Measurements from ENCODE around the gene RDH12. TPM values are rescaled to one million over a fixed set of nuclear protein-coding genes. Genes with fewer than 3 reads are reported as not detected.

The RDH12 gene
- polyA plus RNA-seq, 1 experiment: not detected

DNA sequence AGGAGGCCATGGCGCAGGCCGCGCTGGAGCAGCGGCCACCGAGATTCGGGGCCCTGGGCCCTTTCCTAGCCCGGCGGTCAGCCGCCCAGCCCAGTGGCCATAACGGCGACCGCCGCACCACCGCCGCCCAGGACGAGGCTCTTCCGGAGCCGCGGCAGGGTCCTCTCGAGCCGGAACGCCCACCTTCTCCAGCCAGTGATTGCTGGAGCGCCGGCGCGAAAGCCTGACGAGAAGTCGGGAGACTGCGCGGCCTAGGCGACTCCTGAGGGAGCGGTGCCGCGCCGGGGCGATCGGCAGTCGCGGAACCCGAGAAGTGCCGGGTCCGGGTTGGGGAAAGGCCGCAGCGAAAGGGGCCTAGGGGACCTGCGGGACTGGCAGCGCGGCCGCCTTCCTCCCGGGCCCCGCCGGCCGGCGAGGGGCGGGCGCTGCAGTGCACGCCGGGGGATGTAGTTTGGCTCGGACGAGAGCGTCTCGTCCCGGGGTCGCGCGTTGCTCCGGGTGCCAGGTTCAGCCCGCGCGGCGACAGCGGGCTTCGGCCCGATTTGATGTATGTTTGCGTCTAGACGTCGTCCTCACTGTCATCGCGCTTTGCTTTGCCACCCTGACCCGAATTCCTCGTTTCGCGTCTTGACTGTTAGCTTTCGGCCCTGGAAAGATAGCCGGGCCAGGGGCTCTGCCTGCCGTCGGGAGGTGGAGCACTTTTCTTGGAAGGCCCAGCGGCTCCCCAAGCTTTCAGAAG is 27.0 kb upstream of the RDH12 start, which contains the start of gene VTI1B:
VTI1B (minus strand) TSS at position 153 of the 739 bp plus-strand sequence; CDS start at position 10, 143 bp downstream.
- H3K9me3 ChIP-seq (ENCODE audit: control insufficient read depth, insufficient read depth, low read length): no peaks in the 10 kb centered on the region
- TF ChIP-seq, protein P1, sequence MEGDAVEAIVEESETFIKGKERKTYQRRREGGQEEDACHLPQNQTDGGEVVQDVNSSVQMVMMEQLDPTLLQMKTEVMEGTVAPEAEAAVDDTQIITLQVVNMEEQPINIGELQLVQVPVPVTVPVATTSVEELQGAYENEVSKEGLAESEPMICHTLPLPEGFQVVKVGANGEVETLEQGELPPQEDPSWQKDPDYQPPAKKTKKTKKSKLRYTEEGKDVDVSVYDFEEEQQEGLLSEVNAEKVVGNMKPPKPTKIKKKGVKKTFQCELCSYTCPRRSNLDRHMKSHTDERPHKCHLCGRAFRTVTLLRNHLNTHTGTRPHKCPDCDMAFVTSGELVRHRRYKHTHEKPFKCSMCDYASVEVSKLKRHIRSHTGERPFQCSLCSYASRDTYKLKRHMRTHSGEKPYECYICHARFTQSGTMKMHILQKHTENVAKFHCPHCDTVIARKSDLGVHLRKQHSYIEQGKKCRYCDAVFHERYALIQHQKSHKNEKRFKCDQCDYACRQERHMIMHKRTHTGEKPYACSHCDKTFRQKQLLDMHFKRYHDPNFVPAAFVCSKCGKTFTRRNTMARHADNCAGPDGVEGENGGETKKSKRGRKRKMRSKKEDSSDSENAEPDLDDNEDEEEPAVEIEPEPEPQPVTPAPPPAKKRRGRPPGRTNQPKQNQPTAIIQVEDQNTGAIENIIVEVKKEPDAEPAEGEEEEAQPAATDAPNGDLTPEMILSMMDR (IDR thresholded peaks at IDR 0.05; ENCODE audit: low read depth, low read length): peak; percentile 42
- CTCF ChIA-PET: interaction anchor here (0.7 to 3.1 kb wide), 8 partner anchors 8 to 247 kb away, joined by 3 to 13 read pairs (median 5); partner anchors contain the start of gene RDH11

DNA sequence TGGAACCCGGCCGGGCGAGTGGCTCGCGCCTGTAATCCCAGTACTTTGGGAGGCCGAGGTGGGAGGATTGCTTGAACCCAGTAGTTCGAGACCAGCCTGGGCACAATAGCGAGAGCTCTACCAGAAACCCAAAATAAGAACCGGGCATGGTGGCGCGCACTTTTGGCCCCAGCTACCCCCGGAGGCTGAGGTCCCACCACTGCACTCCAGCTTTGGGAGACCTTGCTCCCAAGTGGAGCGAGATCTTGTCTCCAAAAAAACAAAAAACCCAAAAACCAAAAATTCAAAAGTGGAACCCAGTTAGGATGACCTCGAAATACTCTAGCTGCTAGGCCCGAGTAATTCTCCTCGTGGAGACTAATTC is 26.5 kb upstream of the RDH12 start:
- Histone ChIP-seq H3K27ac (ENCODE audit: low read depth, low read length) (peak overlapping the region; percentile 96), H3K9me3 (ENCODE audit: control insufficient read depth, insufficient read depth, low read length) (no peaks in the 10 kb centered on the region), H3K27me3 (ENCODE audit: control insufficient read depth, insufficient read depth, low read length) (no peaks in the 10 kb centered on the region), H3K4me3 (ENCODE audit: low read depth, low read length) (peak overlapping the region; percentile 86)
- TF ChIP-seq, protein P1 (IDR thresholded peaks at IDR 0.05; ENCODE audit: low read depth, low read length): no peak
- DNase-seq (ENCODE audit: low read depth, low spot score): no peak
- POLR2A ChIA-PET: interaction anchor here (0.8 to 1.3 kb wide), 4 partner anchors 15 to 75 kb away, joined by 3 to 10 read pairs (median 4); partner anchors contain the start of genes PIGH and RDH11
- CTCF ChIA-PET: interaction anchor here (0.7 to 2.6 kb wide), 5 partner anchors 8 to 71 kb away, joined by 3 to 11 read pairs (median 4); partner anchors contain the start of gene RDH11

More for the DNA sequence above, 27.0 kb upstream of the RDH12 start, which contains the start of gene VTI1B:
- Histone ChIP-seq H3K27me3 (ENCODE audit: control insufficient read depth, insufficient read depth, low read length) (no peaks in the 10 kb centered on the region), H3K27ac (ENCODE audit: low read depth, low read length) (peak within 1 kb of the TSS; percentile 96), H3K4me3 (ENCODE audit: low read depth, low read length) (peak within 1 kb of the TSS; percentile 86)
- POLR2A ChIA-PET: interaction anchor here (0.8 to 1.3 kb wide), 6 partner anchors 15 to 75 kb away, joined by 3 to 10 read pairs (median 4); partner anchors contain the start of genes PIGH and RDH11
- no peak for DNase-seq (ENCODE audit: low read depth, low spot score)

DNA sequence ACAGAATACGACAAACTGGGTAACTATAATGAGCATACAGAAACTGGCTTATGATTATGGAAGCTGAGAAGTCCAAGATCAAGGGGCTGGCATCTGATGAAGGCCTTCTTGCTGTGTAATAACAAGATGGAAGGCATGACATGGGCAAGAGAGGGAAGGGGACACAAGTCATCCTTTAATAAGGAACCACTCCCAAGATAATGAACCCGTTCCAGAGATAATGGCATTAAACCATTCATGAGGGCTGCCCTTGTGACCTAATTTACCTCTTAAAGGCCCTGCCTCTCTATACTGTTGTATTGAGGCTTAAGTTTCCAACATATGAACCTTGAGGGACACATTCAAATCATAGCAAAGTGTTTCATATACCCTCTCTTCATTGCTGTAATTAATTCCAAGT is 22.7 kb upstream of the RDH12 start:
- Histone ChIP-seq H3K9me3 (ENCODE audit: control insufficient read depth, insufficient read depth, low read length) (no peaks in the 10 kb centered on the region), H3K27ac (ENCODE audit: low read depth, low read length) (no peak overlapping the region), H3K4me3 (ENCODE audit: low read depth, low read length) (no peak overlapping the region), H3K27me3 (ENCODE audit: control insufficient read depth, insufficient read depth, low read length) (no peaks in the 10 kb centered on the region)
- TF ChIP-seq, protein P1 (IDR thresholded peaks at IDR 0.05; ENCODE audit: low read depth, low read length): no peak
- ChIA-PET CTCF (interaction anchor here (1.8 kb wide), 1 partner anchor 12 kb away, joined by 6 read pairs; no protein-coding TSS in a partner anchor), POLR2A (no interaction called here)
- DNase-seq (ENCODE audit: low read depth, low spot score): no peak

DNA sequence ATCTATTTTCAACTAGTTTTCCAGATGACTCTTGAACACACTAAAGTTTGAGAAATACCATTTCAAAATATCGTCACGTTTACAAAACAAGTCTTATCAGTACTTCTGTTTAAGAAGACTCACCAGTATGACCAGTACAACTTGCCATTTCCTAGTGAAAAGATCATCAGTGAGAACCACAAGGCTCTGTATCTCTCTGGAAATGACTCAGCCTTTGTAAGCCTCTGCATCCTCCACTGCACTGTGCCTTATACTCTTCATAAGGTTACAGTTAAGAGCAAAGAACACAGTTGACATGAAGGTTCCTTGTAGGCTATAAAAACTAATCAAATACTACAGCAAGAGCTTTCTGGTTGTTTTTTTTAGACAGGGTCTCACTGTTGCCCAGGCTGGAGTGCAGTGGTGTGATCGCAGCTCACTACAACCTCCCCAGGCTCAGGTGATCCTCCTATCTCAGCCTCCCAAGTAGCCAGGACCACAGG is 21.5 kb upstream of the RDH12 start:
- ChIA-PET POLR2A (interaction anchor here (1.7 kb wide), 1 partner anchor 15 kb away, joined by 7 read pairs; the partner anchor contains the start of gene RDH11), CTCF (interaction anchor here (1.8 to 3.8 kb wide), 2 partner anchors 13 to 24 kb away, joined by 6 to 16 read pairs; no protein-coding TSS in a partner anchor)
- Histone ChIP-seq H3K4me3 (ENCODE audit: low read depth, low read length) (no peak overlapping the region), H3K27me3 (ENCODE audit: control insufficient read depth, insufficient read depth, low read length) (no peaks in the 10 kb centered on the region), H3K9me3 (ENCODE audit: control insufficient read depth, insufficient read depth, low read length) (no peaks in the 10 kb centered on the region), H3K27ac (ENCODE audit: low read depth, low read length) (peak overlapping the region; percentile 73)
- TF ChIP-seq, protein P1 (IDR thresholded peaks at IDR 0.05; ENCODE audit: low read depth, low read length): no peak
- DNase-seq (ENCODE audit: low read depth, low spot score): peak; percentile 59
